Endothelial cell of umbilical vein (primary cell): ENCODE data around the gene ARHGAP21.

Experiments used
- CTCF ChIP-seq, 2 donors: IDR thresholded peaks; 1 replicate in 1 of 2; 2 replicates in 1 of 2; pipeline ENCODE4 v1.5.1; 2011; ENCODE audit warnings: low read length in 2 of 2, mild to moderate bottlenecking in 2 of 2, moderate library complexity in 2 of 2, control low read depth in 1 of 2, inconsistent platforms in 1 of 2, low read depth in 1 of 2; ENCODE audit not compliant: insufficient read depth in 1 of 2; ENCODE audit errors: extremely low read depth in 1 of 2
- JUN ChIP-seq: IDR thresholded peaks from 2 replicates; pipeline ENCODE4 v1.6.1; 2011; ENCODE audit warnings: borderline replicate concordance, low read depth; ENCODE audit not compliant: insufficient read length, insufficient read depth
- MAX ChIP-seq: IDR thresholded peaks from 2 replicates; pipeline ENCODE4 v1.6.1; 2011; ENCODE audit not compliant: insufficient read depth, insufficient read length
- MYC ChIP-seq: IDR thresholded peaks from one replicate; pipeline ENCODE4 v1.6.1; 2011; ENCODE audit warnings: mild to moderate bottlenecking, low read depth, low read length
- POLR2A ChIP-seq: IDR thresholded peaks from 2 replicates; pipeline ENCODE4 v1.6.1; 2012; ENCODE audit warnings: low read depth, mild to moderate bottlenecking, control low read depth, low read length

GRCh38 chr10:24698270-24698669 is 25.4 kb downstream of the ARHGAP21 start:
- TF ChIP-seq CTCF (IDR thresholded peaks at IDR 0.05; ENCODE audit: extremely low read depth in 1 of 2, insufficient read depth in 1 of 2, low read depth in 1 of 2, low read length in 2 of 2): no peak
- TF ChIP-seq MYC: no peak
- no peak for TF ChIP-seq POLR2A
- TF ChIP-seq MAX: no peak
- TF ChIP-seq JUN: no peak
